Muscle layer of colon (tissue), 2 donors: ENCODE data around the gene SYK.

Experiments used
- H3K27ac ChIP-seq: one replicate; pipeline ENCODE4 v1.7.0; 2013; ENCODE audit warnings: low read depth, mild to moderate bottlenecking, low read length, moderate library complexity
- H3K27me3 ChIP-seq, 2 donors: one replicate each; pipeline ENCODE4 v1.7.0; 2013; ENCODE audit warnings: low read length in 2 of 2, mild to moderate bottlenecking in 2 of 2; ENCODE audit not compliant: insufficient read depth in 2 of 2, control insufficient read depth in 1 of 2
- H3K36me3 ChIP-seq: one replicate; pipeline ENCODE4 v1.7.0; 2013; ENCODE audit warnings: mild to moderate bottlenecking, low read length; ENCODE audit not compliant: insufficient read depth
- H3K4me1 ChIP-seq: one replicate; pipeline ENCODE4 v1.7.0; 2013; ENCODE audit warnings: mild to moderate bottlenecking, low read length; ENCODE audit not compliant: insufficient read depth
- H3K4me3 ChIP-seq, 2 donors: one replicate each; pipeline ENCODE4 v1.7.0; 2013; ENCODE audit warnings: low read length in 2 of 2, low read depth in 1 of 2, mild to moderate bottlenecking in 1 of 2, moderate library complexity in 1 of 2
- H3K9ac ChIP-seq: one replicate; pipeline ENCODE4 v1.7.0; 2013; ENCODE audit warnings: low read length
- H3K9me3 ChIP-seq: one replicate; pipeline ENCODE4 v1.7.0; 2013; ENCODE audit warnings: mild to moderate bottlenecking, low read length
- donor health status: abdominal sarcoma.
- donor health status: Adenocarcinoma of cecum.

SYK gene

DNA sequence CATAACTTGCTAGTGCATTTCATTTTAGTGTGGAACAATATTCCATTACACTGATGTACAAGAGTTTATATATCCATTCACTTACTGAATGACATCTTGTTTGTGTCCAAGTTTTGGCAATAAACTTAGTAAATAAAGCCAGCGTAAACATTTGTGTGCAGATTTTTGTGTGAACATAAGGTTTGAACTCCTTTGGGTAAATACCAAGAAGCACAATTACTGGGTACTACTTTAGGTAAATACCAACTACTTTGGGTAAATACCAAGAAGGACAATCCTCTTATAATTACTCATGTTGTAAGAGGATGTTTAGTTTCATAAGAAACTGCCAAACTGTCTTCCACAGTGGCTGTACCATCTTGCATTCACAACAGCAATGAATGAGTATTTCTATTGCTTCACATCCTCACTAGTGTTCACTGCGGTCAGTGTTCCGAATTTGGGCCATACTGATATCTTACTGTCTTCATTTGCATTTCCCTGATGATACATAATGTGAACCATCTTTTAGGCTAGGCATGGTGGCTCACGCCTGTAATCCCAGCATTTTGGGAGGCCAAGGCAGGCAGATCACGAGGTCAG is 2.3 kb upstream of the SYK start:
- Histone ChIP-seq H3K27ac (no peak overlapping the region), H3K27me3 (peaks cover 5 to 15% of the 10 kb centered on the region in 2 donors), H3K9me3 (no peaks in the 10 kb centered on the region), H3K4me1 (no peaks in the 10 kb centered on the region), H3K4me3 (no peak overlapping the region), H3K9ac (no peak overlapping the region), H3K36me3 (no peaks in the 10 kb centered on the region)

DNA sequence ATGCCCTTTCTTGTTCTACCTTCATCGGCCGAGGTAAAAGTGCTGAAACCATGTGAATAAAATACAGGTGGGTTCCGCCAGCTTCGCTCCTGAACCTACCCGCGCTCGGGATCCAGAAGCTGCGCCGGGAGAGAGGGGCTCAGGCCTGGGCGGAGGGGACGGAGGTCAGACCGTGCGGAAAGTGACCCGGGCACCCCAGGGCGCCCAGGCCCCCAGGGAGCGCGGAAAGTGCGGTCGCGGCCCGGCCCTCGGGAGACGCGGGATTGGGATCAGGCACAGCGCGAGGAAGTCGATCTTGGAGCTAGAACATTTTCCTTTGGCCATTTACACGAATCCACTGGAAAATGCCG is 329 bp downstream of the SYK start:
- no peak overlapping the region for H3K27ac ChIP-seq
- peaks cover 5 to 15% of the 10 kb centered on the region in 2 donors for H3K27me3 ChIP-seq
- peak overlapping the region; percentile 23 to 54 for H3K4me3 ChIP-seq
- H3K36me3 ChIP-seq = no peaks in the 10 kb centered on the region
- no peak overlapping the region for H3K9ac ChIP-seq
- H3K4me1 ChIP-seq = no peaks in the 10 kb centered on the region
- H3K9me3 ChIP-seq = no peaks in the 10 kb centered on the region

DNA sequence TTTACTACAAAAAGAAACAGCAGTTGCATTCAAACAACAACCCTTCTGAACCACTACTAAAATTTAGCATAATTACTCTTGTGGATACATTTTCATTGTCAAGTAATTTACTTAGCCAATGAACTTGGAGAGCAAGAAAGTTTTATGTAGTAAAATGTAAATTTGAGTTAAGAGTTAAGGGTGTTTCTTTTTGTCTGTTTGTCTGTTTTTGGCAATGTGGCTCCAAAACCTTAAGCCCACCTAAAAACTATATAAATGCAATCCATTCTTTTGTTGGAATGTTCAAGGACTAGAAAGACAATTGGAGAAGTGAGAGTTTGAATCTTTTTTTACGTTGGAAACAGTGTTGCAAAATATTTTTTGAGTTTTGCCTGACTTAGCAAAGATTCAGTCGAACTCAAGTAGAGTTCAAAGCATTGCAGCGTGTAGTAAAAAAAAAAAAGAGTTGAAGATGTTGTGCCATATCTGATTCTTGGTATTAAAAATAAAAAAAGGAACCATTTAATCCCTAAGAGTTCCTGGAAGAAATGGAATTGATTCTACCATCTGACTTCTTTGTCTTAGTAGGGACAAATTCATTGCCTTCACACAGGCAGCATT is 867 bp downstream of the SYK start:
- no peak overlapping the region for H3K9ac ChIP-seq
- peaks cover 5 to 15% of the 10 kb centered on the region in 2 donors for H3K27me3 ChIP-seq

DNA sequence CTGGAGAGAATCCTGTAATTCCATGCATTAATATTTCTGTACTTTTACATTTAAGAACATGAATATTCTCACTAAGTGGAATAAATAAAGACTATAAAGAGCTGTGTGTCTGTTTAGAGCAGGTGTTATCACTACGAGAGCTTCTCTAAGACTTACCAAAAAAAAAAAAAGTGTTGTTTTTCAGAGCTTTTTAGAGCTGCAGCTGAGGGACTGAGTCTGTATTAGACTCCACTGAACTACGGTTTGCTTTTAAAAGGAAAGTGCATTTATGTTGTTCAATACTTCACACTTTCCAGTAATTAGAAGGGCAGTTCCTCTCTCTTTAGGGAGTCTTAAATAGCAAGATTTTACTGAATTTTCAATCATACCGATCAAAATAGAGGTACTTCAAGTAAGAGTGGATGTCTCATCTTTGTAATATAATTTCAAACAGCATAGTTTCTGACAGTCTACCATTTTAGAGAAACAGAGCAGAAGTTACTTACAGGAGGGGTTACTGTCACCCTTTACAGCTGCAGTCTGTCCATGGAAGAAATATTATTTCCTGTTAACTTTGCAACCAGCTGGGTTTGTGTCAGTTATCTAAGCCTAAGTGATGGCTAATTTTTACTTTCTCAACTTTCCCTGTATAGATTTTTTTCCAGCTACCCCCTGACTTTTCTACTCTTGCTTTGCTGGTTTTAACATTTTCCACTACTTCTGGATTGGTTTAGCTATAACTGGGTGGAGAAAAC is 2.4 kb downstream of the SYK start:
- H3K27me3 ChIP-seq = peaks cover 5 to 15% of the 10 kb centered on the region in 2 donors
- no peak overlapping the region for H3K9ac ChIP-seq
- no peak overlapping the region for H3K4me3 ChIP-seq
- H3K4me1 ChIP-seq = no peaks in the 10 kb centered on the region
- H3K36me3 ChIP-seq = no peaks in the 10 kb centered on the region
- H3K27ac ChIP-seq = peak overlapping the region; percentile 3
- no peaks in the 10 kb centered on the region for H3K9me3 ChIP-seq

More for the DNA sequence above, 867 bp downstream of the SYK start:
- H3K4me1 ChIP-seq = no peaks in the 10 kb centered on the region
- no peaks in the 10 kb centered on the region for H3K9me3 ChIP-seq
- no peak overlapping the region for H3K27ac ChIP-seq
- H3K4me3 ChIP-seq = peak overlapping the region; percentile 23 to 54
- H3K36me3 ChIP-seq = no peaks in the 10 kb centered on the region

DNA sequence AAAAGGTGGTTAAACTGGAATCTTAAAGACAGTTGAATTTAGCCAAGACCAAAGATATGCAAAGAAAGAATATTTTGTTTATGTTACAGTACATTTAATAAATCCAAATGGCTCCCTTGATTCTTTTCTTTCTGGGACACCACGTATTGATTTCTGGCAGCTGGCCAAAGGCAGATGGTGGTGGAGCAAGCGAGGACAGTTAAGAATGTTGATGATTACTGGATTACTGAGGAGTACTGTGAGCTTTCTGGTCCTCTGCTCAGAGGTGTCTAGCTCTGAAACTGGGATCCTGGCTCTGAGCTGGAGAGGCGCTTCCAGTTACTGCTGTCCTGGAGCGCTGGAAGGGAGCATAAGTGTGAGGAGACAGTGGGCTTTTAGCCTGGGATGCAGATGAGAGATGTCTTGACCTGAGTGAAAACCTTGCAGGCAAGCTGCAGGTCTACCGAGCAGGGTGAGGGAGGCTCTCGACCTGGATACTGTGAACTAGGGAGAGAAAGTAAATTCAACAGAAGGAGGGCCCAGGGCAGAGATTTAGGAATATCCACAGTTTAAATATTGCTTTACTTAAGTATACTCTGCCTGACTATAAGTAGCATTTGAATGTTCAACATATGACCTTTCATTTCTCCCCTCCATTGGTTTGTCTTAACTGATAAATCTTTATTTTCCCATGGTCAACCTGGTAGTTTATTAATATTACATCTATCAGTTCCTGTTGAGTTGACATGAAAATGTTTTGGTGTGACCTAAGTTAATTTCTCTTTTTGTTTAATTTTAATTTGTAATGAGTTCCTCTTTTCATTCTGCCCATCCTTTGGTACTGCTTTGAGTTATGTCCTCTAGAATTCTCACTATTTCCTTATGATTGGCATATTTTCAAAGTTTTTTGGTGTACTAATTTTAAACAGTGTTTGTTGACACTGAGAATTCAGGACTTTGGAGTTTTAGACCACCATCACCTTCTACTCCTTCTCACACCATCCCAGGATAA is 3.7 kb downstream of the SYK start:
- H3K27ac ChIP-seq = no peak overlapping the region
- H3K36me3 ChIP-seq = no peaks in the 10 kb centered on the region
- no peak overlapping the region for H3K9ac ChIP-seq
- no peaks in the 10 kb centered on the region for H3K9me3 ChIP-seq
- no peaks in the 10 kb centered on the region for H3K4me1 ChIP-seq
- peaks cover 5 to 15% of the 10 kb centered on the region in 2 donors for H3K27me3 ChIP-seq
- no peak overlapping the region for H3K4me3 ChIP-seq

DNA sequence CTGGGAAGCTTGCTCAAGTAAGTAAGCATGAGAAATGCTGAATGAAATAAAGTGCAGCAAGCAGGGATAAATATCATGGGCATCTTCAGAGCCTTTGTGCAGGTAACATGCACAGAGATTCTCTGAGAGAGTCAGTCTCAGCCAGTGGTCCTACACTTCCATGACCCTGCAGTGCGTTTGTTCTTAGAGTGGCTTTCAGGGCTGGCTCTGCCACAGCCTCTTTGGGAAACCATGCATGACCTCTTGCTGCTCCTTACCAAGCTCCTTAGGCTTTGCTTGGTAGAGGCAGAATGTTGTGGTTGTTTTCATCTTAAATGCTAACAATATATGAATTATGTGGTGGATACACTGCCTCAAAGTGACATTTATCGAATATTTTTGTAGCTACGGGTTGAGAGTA is 5.4 kb downstream of the SYK start:
- Histone ChIP-seq H3K27me3 (peaks cover 1 to 4% of the 10 kb centered on the region in 2 donors), H3K9ac (no peak overlapping the region), H3K4me3 (no peak overlapping the region), H3K27ac (no peak overlapping the region), H3K36me3 (no peaks in the 10 kb centered on the region), H3K4me1 (no peaks in the 10 kb centered on the region), H3K9me3 (no peaks in the 10 kb centered on the region)

- no peak overlapping the region for H3K27ac ChIP-seq
Measured at GRCh38 chr9:90808398-90808797, 6.8 kb downstream of the SYK start.

DNA sequence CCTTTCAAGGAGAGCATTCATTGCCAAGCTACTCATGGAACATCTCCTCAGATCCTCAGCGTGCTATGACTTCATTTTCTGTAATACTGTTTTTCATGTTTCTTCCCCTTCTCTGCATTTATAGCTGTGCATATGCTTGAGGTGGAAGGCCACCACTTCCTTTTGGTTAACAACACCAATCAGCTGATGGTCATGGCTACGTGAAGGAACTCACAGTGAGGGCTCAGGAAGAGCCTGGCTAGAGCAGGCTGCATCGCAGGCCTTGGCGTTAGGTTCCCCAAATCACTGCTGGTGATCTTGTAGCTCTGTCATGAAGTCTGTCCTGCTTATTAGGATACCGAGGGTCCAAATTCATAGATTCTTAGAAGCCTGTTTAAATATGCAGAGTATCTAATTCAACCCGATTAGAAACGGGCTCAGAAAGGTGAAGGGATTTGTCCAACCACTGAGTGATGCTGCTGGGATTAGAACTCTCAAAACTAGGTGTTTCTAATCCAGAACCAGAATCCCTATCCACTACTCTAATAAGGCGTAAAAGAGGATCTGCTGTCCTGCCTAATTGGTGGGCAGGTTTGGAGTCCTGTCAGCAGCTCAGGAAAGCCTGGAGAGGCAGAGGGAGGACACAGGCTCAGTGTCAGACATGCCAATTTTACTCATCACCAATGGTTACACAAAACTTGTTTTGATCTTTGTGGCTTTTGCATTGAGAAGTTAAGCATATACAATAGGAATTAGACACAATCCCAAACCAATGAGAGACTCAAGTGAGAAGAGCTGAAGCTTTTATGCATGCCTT is 7.5 kb downstream of the SYK start:
- Histone ChIP-seq H3K4me3 (no peak overlapping the region), H3K36me3 (no peaks in the 10 kb centered on the region), H3K4me1 (no peaks in the 10 kb centered on the region), H3K27me3 (no peaks in the 10 kb centered on the region), H3K9me3 (no peaks in the 10 kb centered on the region), H3K9ac (no peak overlapping the region), H3K27ac (no peak overlapping the region)

More at GRCh38 chr9:90808398-90808797, 6.8 kb downstream of the SYK start:
- no peak overlapping the region for H3K9ac ChIP-seq
- H3K4me3 ChIP-seq = no peak overlapping the region
- H3K36me3 ChIP-seq = no peaks in the 10 kb centered on the region
- H3K9me3 ChIP-seq = no peaks in the 10 kb centered on the region
- H3K4me1 ChIP-seq = no peaks in the 10 kb centered on the region
- no peaks in the 10 kb centered on the region for H3K27me3 ChIP-seq

- no peaks in the 10 kb centered on the region for H3K9me3 ChIP-seq
- H3K4me1 ChIP-seq = no peaks in the 10 kb centered on the region
- no peak overlapping the region for H3K9ac ChIP-seq
- H3K27me3 ChIP-seq = no peaks in the 10 kb centered on the region
- H3K4me3 ChIP-seq = no peak overlapping the region
- H3K27ac ChIP-seq = no peak overlapping the region
- H3K36me3 ChIP-seq = no peaks in the 10 kb centered on the region
Measured at GRCh38 chr9:90810691-90811090, 9.1 kb downstream of the SYK start.

- no peaks in the 10 kb centered on the region for H3K9me3 ChIP-seq
- no peaks in the 10 kb centered on the region for H3K36me3 ChIP-seq
- no peaks in the 10 kb centered on the region for H3K27me3 ChIP-seq
- no peak overlapping the region for H3K9ac ChIP-seq
- no peaks in the 10 kb centered on the region for H3K4me1 ChIP-seq
- no peak overlapping the region for H3K27ac ChIP-seq
- H3K4me3 ChIP-seq = no peak overlapping the region
Measured at GRCh38 chr9:90813046-90813445, 11.4 kb downstream of the SYK start.
